ENCODE measurements around the gene HRH3. TPM values are rescaled to one million over a fixed set of nuclear protein-coding genes. Genes with fewer than 3 reads are reported as not detected.

Gene HRH3
- total RNA-seq, 1 donor from 2014 or later: not detected

GRCh38 chr20:62201173-62202082, 18.6 kb downstream of the HRH3 start:
- Histone ChIP-seq H3K4me3 (ENCODE audit: low read depth, low read length) (no peak overlapping the region), H3K36me3 (ENCODE audit: control insufficient read depth, insufficient read depth, low read length) (peaks cover 2% of the 10 kb centered on the region), H3K27me3 (ENCODE audit: control insufficient read depth, insufficient read depth, low read length) (no peaks in the 10 kb centered on the region)
- no peak for DNase-seq (ENCODE audit: low read depth)
- TF ChIP-seq, protein P1, sequence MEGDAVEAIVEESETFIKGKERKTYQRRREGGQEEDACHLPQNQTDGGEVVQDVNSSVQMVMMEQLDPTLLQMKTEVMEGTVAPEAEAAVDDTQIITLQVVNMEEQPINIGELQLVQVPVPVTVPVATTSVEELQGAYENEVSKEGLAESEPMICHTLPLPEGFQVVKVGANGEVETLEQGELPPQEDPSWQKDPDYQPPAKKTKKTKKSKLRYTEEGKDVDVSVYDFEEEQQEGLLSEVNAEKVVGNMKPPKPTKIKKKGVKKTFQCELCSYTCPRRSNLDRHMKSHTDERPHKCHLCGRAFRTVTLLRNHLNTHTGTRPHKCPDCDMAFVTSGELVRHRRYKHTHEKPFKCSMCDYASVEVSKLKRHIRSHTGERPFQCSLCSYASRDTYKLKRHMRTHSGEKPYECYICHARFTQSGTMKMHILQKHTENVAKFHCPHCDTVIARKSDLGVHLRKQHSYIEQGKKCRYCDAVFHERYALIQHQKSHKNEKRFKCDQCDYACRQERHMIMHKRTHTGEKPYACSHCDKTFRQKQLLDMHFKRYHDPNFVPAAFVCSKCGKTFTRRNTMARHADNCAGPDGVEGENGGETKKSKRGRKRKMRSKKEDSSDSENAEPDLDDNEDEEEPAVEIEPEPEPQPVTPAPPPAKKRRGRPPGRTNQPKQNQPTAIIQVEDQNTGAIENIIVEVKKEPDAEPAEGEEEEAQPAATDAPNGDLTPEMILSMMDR (IDR thresholded peaks at IDR 0.05; ENCODE audit: insufficient read depth, low read length, poor library complexity, severe bottlenecking): no peak

- Histone ChIP-seq H3K27me3 (ENCODE audit: control insufficient read depth, insufficient read depth, low read length) (no peaks in the 10 kb centered on the region), H3K36me3 (ENCODE audit: control insufficient read depth, insufficient read depth, low read length) (peaks cover 2% of the 10 kb centered on the region), H3K4me3 (ENCODE audit: low read depth, low read length) (no peak overlapping the region)
- TF ChIP-seq, protein P1 (IDR thresholded peaks at IDR 0.05; ENCODE audit: insufficient read depth, low read length, poor library complexity, severe bottlenecking): no peak
- no peak for DNase-seq (ENCODE audit: low read depth)
These were observed 19.4 kb downstream of the HRH3 start for GRCh38 chr20:62200491-62201172.

DNA sequence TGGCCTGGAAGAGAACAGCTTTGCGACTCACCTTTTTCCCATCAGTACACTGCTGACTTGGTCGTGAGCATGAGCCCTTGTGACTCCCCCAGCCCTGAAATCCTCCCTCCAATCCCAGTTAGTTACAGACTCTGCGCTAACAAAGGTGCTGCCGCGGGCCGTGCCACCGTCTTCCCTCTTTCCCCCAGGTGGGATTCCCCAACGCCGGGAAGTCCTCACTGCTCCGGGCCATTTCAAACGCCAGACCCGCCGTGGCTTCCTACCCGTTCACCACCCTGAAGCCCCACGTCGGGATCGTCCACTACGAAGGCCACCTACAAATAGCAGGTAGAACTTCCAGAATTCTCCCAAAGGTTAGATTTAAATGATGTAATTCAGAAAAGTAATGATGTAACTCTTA, 21.1 kb downstream of the HRH3 start:
- DNase-seq (ENCODE audit: low read depth): no peak
- TF ChIP-seq, protein P1 (IDR thresholded peaks at IDR 0.05; ENCODE audit: insufficient read depth, low read length, poor library complexity, severe bottlenecking): no peak
- no peaks in the 10 kb centered on the region for H3K27me3 ChIP-seq (ENCODE audit: control insufficient read depth, insufficient read depth, low read length)
- peaks cover 2% of the 10 kb centered on the region for H3K36me3 ChIP-seq (ENCODE audit: control insufficient read depth, insufficient read depth, low read length)
- H3K4me3 ChIP-seq (ENCODE audit: low read depth, low read length): no peak overlapping the region

DNA sequence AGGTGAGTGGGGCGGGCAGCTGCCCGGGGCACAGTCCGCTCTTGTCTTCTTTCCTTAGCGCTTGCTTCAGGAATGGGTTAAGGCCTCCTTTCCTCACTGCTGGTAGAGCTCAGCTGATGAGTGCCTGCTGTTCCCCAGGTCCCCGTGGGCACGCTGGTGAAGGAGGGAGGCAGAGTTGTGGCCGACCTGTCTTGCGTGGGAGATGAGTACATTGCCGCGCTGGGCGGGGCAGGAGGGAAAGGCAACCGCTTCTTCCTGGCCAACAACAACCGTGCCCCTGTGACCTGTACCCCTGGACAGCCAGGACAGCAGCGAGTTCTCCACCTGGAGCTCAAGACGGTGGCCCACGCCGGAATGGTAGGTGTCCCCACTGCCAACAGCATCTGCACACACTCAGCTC, 21.6 kb downstream of the HRH3 start:
- Histone ChIP-seq H3K4me3 (ENCODE audit: low read depth, low read length) (no peak overlapping the region), H3K27me3 (ENCODE audit: control insufficient read depth, insufficient read depth, low read length) (no peaks in the 10 kb centered on the region), H3K36me3 (ENCODE audit: control insufficient read depth, insufficient read depth, low read length) (peaks cover 2% of the 10 kb centered on the region)
- DNase-seq (ENCODE audit: low read depth): no peak
- TF ChIP-seq, protein P1 (IDR thresholded peaks at IDR 0.05; ENCODE audit: insufficient read depth, low read length, poor library complexity, severe bottlenecking): no peak

GRCh38 chr20:62197801-62198200, 22.3 kb downstream of the HRH3 start:
- Histone ChIP-seq H3K4me3 (ENCODE audit: low read depth, low read length) (no peak overlapping the region), H3K27me3 (ENCODE audit: control insufficient read depth, insufficient read depth, low read length) (no peaks in the 10 kb centered on the region), H3K36me3 (ENCODE audit: control insufficient read depth, insufficient read depth, low read length) (peaks cover 2% of the 10 kb centered on the region)
- DNase-seq (ENCODE audit: low read depth): no peak
- TF ChIP-seq, protein P1 (IDR thresholded peaks at IDR 0.05; ENCODE audit: insufficient read depth, low read length, poor library complexity, severe bottlenecking): no peak

Measured in kidney epithelial cell (primary cell).